ENCODE measurements around the gene GTF2IRD2.
"Not testable (repeated sequence)": the region's sequence is repeated elsewhere in the genome, so short reads cannot be mapped to it uniquely, and the experiment has no call there.

DNA sequence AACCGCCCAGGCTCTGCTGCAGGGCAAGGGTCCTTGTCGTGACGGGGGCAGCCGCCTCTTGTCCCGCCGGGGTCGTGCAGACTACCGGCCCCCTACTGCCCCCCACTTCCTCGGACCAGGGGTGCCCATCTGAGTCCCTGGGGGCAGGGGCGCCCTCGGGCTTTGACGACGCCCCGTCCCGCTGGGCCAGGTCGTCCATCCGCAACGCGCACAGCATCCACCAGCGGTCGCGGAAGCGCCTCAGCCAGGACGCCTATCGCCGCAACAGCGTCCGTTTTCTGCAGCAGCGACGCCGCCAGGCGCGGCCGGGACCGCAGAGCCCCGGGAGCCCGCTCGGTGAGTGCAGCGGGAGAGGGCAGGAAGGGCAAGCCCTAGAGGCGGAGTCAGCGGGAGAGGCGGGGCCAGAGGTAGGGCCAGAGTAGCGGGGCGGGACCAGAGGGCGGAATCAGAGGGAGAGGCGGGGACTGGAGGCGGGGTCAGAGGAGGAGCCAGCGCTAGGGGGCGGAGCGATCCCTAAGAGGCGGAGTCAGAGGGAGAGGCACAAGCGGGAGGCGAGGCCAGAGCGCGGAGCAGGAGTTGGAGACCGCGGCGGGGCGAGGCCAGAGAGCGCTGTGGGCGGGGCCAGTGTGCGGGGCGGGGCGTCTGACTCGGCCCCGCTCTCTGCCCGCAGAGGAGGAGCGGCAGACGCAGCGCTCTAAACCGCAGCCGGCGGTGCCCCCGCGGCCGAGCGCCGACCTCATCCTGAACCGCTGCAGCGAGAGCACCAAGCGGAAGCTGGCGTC lies 62.8 kb downstream of the GTF2IRD2 start:
- TF ChIP-seq, protein P1, sequence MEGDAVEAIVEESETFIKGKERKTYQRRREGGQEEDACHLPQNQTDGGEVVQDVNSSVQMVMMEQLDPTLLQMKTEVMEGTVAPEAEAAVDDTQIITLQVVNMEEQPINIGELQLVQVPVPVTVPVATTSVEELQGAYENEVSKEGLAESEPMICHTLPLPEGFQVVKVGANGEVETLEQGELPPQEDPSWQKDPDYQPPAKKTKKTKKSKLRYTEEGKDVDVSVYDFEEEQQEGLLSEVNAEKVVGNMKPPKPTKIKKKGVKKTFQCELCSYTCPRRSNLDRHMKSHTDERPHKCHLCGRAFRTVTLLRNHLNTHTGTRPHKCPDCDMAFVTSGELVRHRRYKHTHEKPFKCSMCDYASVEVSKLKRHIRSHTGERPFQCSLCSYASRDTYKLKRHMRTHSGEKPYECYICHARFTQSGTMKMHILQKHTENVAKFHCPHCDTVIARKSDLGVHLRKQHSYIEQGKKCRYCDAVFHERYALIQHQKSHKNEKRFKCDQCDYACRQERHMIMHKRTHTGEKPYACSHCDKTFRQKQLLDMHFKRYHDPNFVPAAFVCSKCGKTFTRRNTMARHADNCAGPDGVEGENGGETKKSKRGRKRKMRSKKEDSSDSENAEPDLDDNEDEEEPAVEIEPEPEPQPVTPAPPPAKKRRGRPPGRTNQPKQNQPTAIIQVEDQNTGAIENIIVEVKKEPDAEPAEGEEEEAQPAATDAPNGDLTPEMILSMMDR (IDR thresholded peaks at IDR 0.05): not testable (repeated sequence)
- TF ChIP-seq POLR2A, POLR2AphosphoS5, EP300 (IDR thresholded peaks at IDR 0.05): not testable (repeated sequence)

Measured in sigmoid colon (tissue), 4 donors.